GM21786 (cell line): ENCODE measurements around the gene CDV3.

Experiments used
- ATAC-seq: cut with Tn5 transposase; IDR thresholded peaks from one replicate; pipeline ENCODE4 v1.9.1; 2021; ENCODE audit not compliant: unreplicated experiment

The CDV3 gene

GRCh38 chr3:133600572-133601081 is 27.1 kb downstream of the CDV3 start:
- no peak for ATAC-seq

GRCh38 chr3:133606342-133606741 is 32.9 kb downstream of the CDV3 start:
- no peak for ATAC-seq

- ATAC-seq: no peak
Observed at GRCh38 chr3:133606902-133607301, 33.4 kb downstream of the CDV3 start.

- no peak for ATAC-seq
Observed at GRCh38 chr3:133607816-133608215, 34.3 kb downstream of the CDV3 start.

GRCh38 chr3:133608388-133608787 is 34.9 kb downstream of the CDV3 start:
- ATAC-seq: no peak

- ATAC-seq: no peak
Observed at GRCh38 chr3:133610031-133610430, 36.5 kb downstream of the CDV3 start.

- ATAC-seq: no peak
Observed at GRCh38 chr3:133611534-133611933, 38.0 kb downstream of the CDV3 start.

- ATAC-seq: peak; percentile 99
Observed at GRCh38 chr3:133620066-133620784, 46.7 kb downstream of the CDV3 start.

GRCh38 chr3:133627789-133628188 is 54.3 kb downstream of the CDV3 start:
- no peak for ATAC-seq

- ATAC-seq: no peak
Observed at GRCh38 chr3:133629146-133629545, 55.7 kb downstream of the CDV3 start.

GRCh38 chr3:133633439-133633838 is 60.0 kb downstream of the CDV3 start:
- no peak for ATAC-seq
